HG03565 (cell line): Measurements from ENCODE around the gene MYO10.

Experiments used
- ATAC-seq: cut with Tn5 transposase; IDR thresholded peaks from one replicate; pipeline ENCODE4 v1.9.1; 2021; ENCODE audit warnings: mild to moderate bottlenecking, moderate library complexity; ENCODE audit not compliant: unreplicated experiment

The MYO10 gene

GRCh38 chr5:16644301-16644889 lies 291.7 kb downstream of the MYO10 start:
- ATAC-seq = no peak

GRCh38 chr5:16642867-16643266 lies 293.2 kb downstream of the MYO10 start:
- no peak for ATAC-seq

- no peak for ATAC-seq
Measured at GRCh38 chr5:16639206-16639605, 296.9 kb downstream of the MYO10 start.

GRCh38 chr5:16628376-16628775 lies 307.7 kb downstream of the MYO10 start:
- ATAC-seq = no peak

DNA sequence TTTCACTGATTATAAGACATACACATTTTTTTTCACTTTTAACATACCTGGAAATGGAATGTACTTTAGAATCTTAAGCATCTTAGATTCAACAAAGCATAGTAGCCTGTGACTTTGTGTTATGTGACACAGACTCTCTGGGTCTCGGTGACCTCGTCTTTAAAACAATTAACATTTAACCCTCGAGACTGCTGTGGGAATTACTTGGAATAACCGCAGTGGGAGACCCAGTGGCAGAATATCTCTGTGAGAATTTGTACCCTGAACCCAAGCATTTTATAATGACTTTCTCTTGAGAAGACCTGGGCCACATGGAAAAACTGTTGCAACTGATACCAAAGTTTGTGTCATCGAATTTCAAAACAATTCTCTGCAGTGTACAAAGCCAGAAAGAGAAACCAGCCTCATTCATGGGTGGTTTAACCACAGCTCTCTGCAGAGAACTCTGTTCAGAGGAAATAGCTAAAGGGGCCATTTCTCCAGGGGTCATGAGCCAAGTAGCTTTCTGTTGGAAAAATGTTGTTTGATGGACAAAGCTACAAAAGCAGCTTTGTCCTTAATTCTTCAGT lies 309.3 kb downstream of the MYO10 start:
- ATAC-seq = peak; percentile 71

GRCh38 chr5:16625096-16625495 lies 311.0 kb downstream of the MYO10 start:
- ATAC-seq = no peak

GRCh38 chr5:16619136-16619535 lies 317.0 kb downstream of the MYO10 start:
- no peak for ATAC-seq

- no peak for ATAC-seq
Measured at GRCh38 chr5:16618138-16618897, 317.8 kb downstream of the MYO10 start.

DNA sequence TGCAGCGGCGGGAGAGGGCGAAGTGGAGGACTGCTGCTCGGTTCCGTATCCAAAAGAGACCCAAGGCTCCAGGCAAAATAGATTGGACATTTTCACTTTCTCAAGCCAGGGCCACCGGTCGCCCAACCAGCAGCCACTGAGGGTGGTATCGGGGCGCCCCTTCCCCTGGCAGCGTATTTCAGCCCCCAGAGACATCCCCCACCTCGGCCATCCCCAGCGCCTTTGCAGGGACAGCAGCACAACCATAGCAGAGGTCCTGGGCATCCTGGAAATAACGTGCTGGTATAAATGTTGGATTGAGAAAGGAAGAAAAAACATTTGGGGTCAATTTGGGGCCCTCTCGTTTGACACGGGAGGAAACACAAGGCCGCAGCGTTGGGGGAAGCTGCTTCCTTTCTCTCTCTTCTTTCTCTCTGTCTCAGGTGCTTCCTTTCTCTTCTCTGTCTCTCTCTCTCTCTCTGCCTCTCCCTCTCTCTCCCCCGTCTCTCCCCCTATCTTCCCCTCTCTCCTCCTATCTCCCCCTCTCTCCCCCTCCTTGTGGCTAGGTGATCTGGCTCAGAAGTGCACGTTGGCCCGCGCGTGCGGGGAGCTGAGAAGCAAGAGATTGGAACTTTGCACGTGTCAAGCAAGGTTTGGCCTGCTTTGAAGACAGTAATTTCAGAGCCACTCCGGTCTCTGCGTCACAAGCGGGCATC lies 318.7 kb downstream of the MYO10 start:
- no peak for ATAC-seq

GRCh38 chr5:16616536-16617273 lies 319.4 kb downstream of the MYO10 start, which contains the start of gene RETREG1:
Gene RETREG1, minus strand, starts transcription at chr5:16616997. Its CDS starts 26 bp downstream, at chr5:16616971.
- ATAC-seq = peak; percentile 43

- ATAC-seq = no peak
Measured at GRCh38 chr5:16615741-16616535, 320.1 kb downstream of the MYO10 start.

DNA sequence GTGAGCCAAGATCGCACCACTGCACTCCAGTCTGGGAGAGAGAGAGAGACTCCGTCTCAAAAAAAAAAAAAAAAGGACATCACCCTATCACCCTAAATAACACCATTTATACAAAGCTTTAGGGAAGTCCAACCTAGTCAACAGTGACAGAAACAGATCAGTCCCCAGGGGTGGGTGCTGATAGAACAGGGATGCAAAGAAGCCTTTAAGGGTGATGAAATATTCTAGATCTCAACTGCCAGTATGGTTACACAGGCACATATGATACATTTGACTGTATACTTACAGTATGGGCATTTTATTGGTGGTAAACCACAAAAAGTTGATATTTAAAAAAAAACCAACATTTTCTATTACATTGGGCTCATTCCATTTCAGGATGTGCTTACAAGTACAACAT lies 324.1 kb downstream of the MYO10 start:
- no peak for ATAC-seq
